Bronchial epithelial cell (primary cell): ENCODE measurements around the gene DEFB124. TPM values are rescaled to one million over a fixed set of nuclear protein-coding genes. Genes with fewer than 3 reads are reported as not detected.

Source experiments
- DNase-seq: peaks from one replicate; pipeline ENCODE4 v3.0.0-alpha.2; 2010; ENCODE audit warnings: low read depth
- FAIRE-seq: peaks from 2 replicates; lab custom pipeline; 2011; peaks lifted over from hg19 to GRCh38; lab: Jason Lieb, UNC
- H3K27me3 ChIP-seq: 2 replicates; pipeline ENCODE4 v1.5.1; 2011; ENCODE audit warnings: low read length; ENCODE audit not compliant: control insufficient read depth, insufficient read depth
- H3K36me3 ChIP-seq: 2 replicates; pipeline ENCODE4 v1.5.1; 2011; ENCODE audit warnings: low read length; ENCODE audit not compliant: control insufficient read depth, insufficient read depth
- H3K4me3 ChIP-seq: 2 replicates; pipeline ENCODE4 v1.5.1; 2011; ENCODE audit warnings: mild to moderate bottlenecking, low read depth, low read length, control low read depth
- total RNA-seq: library from RNA; depleted of rRNA; stranded (reverse); fragments of >200 nt; gene quantifications from 2 replicates; pipeline ENCODE4 v1.2.1, GENCODE V29; 2014
- TF ChIP-seq, protein P1 (sequence below): IDR thresholded peaks from 2 replicates; pipeline ENCODE4 v1.5.1; 2011; ENCODE audit warnings: mild to moderate bottlenecking, moderate library complexity, low read length, control low read depth, inconsistent platforms; ENCODE audit not compliant: insufficient read depth, severe bottlenecking

The DEFB124 gene
- total RNA-seq, 1 donor from 2014 or later, result not detected

DNA sequence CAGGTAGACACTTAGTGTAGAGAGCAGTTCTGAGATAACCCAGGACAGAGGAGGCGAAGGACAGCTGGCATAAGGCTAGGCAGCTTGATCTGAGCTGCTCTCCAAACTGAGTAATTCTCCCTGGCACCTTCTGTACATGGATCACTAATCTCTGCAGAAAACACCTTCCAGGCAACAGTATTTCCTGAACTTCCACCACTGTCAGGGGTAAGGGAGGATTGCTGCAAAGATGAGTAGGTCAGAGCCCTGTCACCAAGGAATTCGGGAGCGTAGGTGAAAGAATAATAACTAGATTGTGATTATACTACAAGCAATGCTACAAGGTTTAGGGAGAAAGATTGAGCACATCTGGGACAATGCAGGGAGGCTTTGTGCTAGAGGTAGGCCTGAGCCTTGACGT, 41.2 kb upstream of the DEFB124 start:
- no peak for DNase-seq
- FAIRE-seq, result no peak
- Histone ChIP-seq H3K36me3 (peaks cover 5% of the 10 kb centered on the region), H3K4me3 (no peak overlapping the region), H3K27me3 (no peaks in the 10 kb centered on the region)
- TF ChIP-seq, protein P1, sequence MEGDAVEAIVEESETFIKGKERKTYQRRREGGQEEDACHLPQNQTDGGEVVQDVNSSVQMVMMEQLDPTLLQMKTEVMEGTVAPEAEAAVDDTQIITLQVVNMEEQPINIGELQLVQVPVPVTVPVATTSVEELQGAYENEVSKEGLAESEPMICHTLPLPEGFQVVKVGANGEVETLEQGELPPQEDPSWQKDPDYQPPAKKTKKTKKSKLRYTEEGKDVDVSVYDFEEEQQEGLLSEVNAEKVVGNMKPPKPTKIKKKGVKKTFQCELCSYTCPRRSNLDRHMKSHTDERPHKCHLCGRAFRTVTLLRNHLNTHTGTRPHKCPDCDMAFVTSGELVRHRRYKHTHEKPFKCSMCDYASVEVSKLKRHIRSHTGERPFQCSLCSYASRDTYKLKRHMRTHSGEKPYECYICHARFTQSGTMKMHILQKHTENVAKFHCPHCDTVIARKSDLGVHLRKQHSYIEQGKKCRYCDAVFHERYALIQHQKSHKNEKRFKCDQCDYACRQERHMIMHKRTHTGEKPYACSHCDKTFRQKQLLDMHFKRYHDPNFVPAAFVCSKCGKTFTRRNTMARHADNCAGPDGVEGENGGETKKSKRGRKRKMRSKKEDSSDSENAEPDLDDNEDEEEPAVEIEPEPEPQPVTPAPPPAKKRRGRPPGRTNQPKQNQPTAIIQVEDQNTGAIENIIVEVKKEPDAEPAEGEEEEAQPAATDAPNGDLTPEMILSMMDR, result no peak

DNA sequence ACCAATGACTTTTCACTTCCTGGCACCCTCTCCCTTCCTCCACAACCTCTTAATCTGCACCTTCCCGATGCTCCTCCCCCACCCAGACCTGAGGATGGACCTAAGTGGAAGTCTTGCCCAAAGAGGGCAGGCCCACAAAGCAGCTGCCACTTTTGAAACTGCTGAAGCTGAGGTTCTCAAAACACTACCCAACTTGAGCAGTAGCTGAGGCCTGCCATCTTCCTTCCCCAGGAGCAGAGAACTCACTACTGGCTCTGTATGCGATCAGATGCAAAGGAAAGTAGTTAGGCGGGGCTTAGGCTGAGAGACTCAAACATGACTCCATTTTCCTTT, 40.8 kb upstream of the DEFB124 start:
- DNase-seq, result no peak
- peak overlapping the region; percentile 86 for H3K4me3 ChIP-seq
- H3K27me3 ChIP-seq, result no peaks in the 10 kb centered on the region
- peaks cover 4% of the 10 kb centered on the region for H3K36me3 ChIP-seq
- TF ChIP-seq, protein P1, result no peak
- no peak for FAIRE-seq

DNA sequence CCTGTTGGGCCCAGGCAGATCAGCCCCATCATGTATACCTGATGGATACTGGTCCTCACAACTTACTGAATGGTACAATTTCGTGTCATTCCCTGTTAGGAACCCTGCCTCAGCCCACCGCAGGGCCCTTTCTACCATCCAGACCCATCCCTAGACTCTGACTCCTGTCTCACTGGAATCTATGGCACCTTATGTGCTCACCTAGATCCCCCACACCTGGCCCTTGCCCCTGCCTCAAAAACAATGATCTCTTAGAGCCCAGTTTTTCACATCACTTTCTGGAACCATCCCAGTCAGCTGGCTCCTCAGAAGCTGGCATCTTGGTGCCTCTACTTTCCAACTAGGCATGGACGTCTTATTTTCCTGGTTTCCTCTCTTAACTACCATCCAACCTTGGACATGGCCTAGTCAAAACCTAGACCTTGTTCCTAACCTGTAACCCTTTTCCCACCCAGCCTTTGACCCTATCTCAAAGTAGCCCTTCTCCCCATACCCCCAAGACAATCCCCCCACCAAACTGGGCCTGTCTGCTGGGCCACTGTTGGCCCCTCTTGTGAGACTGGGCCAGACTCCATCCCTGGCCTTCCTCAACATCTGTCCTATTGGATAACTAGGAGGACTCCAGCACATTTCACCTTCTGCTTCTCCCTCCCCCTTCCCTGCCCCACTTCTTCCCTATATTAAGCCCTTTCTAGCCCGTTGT, 40.3 kb upstream of the DEFB124 start:
- Histone ChIP-seq H3K4me3 (peak overlapping the region; percentile 86), H3K27me3 (no peaks in the 10 kb centered on the region), H3K36me3 (peaks cover 1% of the 10 kb centered on the region)
- TF ChIP-seq, protein P1, result no peak
- FAIRE-seq (no peak), DNase-seq (no peak)

DNA sequence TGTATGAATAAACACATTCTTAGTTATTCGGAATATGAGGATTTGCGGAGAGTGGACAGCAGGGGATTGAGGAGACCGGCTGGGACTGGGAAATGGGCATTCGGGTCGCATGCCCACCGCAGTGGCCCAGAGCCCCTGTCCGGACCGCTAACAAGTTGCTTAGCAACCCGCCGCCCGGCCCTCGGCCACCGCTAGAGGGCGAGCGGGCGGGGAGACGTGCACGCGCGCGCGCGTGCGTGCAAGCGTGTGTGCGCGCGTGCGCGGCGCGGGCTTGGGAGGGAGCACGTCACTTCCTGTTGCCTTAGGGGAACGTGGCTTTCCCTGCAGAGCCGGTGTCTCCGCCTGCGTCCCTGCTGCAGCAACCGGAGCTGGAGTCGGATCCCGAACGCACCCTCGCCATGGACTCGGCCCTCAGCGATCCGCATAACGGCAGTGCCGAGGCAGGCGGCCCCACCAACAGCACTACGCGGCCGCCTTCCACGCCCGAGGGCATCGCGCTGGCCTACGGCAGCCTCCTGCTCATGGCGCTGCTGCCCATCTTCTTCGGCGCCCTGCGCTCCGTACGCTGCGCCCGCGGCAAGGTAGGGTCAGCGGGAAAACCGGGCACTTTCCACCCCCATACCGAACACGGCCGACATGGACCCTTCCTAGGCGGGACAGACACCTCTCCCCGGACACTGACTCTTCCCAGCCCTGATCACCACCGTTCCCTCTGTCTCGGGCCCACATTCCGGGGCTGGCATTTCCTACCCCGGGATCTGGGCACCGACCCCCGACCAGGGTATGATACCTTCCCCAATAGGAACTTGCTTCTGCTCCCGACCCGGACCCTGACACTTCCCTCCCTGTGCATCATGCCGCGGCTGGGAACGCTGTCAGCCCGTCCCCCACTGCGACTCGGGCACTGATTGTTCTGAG, 39.5 kb upstream of the DEFB124 start, which contains the start of gene HM13:
Gene HM13 (plus strand): TSS at position 289 of the 918 bp plus-strand sequence. CDS start 110 bp downstream, at position 399.
- Histone ChIP-seq H3K4me3 (peak within 1 kb of the TSS; percentile 86), H3K36me3 (peaks cover 1% of the 10 kb centered on the region), H3K27me3 (no peaks in the 10 kb centered on the region)
- no peak for FAIRE-seq
- peak; percentile 82 for DNase-seq
- TF ChIP-seq, protein P1, result peak; percentile 98

DNA sequence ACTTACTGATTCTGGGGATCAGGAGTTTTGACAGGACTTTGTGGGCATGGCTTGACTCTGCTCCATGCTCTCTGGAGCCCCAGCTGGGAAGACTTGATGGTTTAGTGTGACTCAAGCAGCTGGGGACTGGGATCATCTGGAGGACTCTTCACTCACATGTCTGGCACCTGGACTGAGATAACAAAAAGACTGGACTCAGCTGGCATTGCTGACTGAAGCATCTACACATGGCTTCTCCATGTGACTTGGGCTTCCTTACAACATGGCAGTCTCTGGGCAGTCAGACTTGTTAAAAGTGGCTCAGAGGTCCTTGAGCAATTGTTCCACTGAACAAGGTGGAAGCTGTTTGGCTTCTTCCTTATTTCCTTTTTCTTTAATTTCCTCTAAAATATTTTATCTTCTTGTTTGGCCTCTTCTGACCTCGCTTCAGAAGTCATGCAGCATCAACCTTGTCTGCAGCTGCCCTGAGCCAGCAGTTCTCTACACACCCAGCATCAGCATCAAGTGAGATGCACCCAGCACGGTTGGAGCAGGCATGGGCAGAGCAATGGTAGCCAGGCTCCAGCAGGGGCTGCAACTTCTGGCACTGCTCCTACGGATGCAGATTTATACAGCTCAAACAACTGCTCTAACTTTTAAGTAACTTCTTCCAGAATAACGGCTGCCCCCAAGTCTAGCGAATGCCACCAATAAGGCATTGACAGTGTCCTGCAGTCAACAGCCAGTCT, 33.8 kb upstream of the DEFB124 start:
- DNase-seq (no peak), FAIRE-seq (no peak)
- Histone ChIP-seq H3K36me3 (no peaks in the 10 kb centered on the region), H3K27me3 (no peaks in the 10 kb centered on the region), H3K4me3 (no peak overlapping the region)
- TF ChIP-seq, protein P1, result no peak
